Measurements from ENCODE around the gene SLC35G3. TPM values are rescaled to one million over a fixed set of nuclear protein-coding genes. Genes with fewer than 3 reads are reported as not detected.

Gene SLC35G3
- total RNA-seq, 1 experiment from 2014 or later: not detected

DNA sequence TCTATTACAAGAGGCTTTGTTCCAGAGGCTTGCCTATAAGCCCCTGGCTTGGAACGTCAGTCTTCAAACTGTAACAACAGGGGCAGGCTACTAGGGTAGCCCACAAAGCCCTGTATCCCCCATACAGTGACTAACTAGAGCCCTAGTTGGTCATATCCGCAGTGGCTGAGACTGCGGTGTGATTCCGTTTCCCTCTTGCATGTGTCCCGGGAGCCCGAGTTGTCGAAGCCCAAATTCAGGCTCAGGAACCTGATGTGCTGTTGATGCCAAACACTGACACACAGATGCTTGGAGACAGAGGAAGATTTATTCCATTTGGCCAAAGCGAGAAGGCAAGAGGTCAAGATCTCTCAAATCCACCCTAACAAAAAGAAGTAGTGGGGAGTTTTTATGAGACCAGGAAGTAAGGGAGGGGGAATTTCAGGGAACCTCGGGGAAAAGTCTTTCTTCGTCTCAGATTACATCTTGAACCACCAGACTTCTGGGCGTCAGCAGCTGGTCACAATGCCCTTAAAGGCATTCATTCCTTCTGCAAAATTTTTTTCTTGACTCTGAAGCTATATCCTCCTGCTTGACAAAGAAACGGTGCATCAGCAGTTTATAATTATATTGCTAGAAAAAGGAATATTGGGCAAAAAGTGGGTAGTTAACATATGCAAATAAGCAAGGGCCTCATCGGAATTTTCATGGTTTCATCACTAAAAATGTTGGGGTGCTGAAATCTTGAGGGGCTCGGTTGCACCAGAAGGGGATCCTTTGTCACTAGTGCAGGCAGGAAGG lies 49.6 kb upstream of the SLC35G3 start:
- no peak overlapping the region for H3K4ac ChIP-seq (ENCODE audit: low read depth, low read length)
- no peak overlapping the region for H2BK20ac ChIP-seq (ENCODE audit: low read depth, low read length, poor library complexity, severe bottlenecking)
- no peak overlapping the region for H2AFZ ChIP-seq (ENCODE audit: low read length)
- H3K56ac ChIP-seq (ENCODE audit: insufficient read length, low read depth, low read length): no peak overlapping the region
- TF ChIP-seq CTCF (conservative IDR thresholded peaks at IDR 0.05): no peak
- H3K27me3 ChIP-seq (ENCODE audit: insufficient read depth, low read length): no peaks in the 10 kb centered on the region
- no peaks in the 10 kb centered on the region for H4K20me1 ChIP-seq (ENCODE audit: control insufficient read depth, insufficient read depth, insufficient read length)
- H4K5ac ChIP-seq (ENCODE audit: insufficient read length, low read depth, low read length): no peak overlapping the region
- no peak overlapping the region for H2BK5ac ChIP-seq (ENCODE audit: insufficient read length, low read length)
- no peak overlapping the region for H3K27ac ChIP-seq (ENCODE audit: insufficient read length, low read depth, low read length)
- H3K79me1 ChIP-seq (ENCODE audit: insufficient read depth, low read depth, low read length, poor library complexity, severe bottlenecking): no peaks in the 10 kb centered on the region
- no peak overlapping the region for H2BK120ac ChIP-seq (ENCODE audit: low read depth, low read length, poor library complexity, severe bottlenecking)
- no peak overlapping the region for H3K14ac ChIP-seq (ENCODE audit: insufficient read depth, low read length)
- 0 out of 7 replicates have a peak, but pooled peaks cover 0 to 2% (median 0%) of the 10 kb centered on the region in 3 experiments for H3K36me3 Mint-ChIP-seq (ENCODE audit: insufficient read depth in 1 of 3, low read depth in 3 of 3)
- peak overlapping the region; percentile 1 for H3K9ac ChIP-seq (ENCODE audit: extremely low read depth, insufficient read length, low read length)
- no peak overlapping the region for H3K27ac Mint-ChIP-seq
- WGBS (ENCODE audit: extremely low coverage, insufficient read length, low lambda C conversion rate): no CpG with 5 or more reads among the region's 14 CpGs
- H2BK12ac ChIP-seq (ENCODE audit: insufficient read length, low read depth, low read length): no peak overlapping the region
- H2AK5ac ChIP-seq (ENCODE audit: insufficient read length, low read length): no peak overlapping the region
- peaks cover 3% of the 10 kb centered on the region; the same call in 1 of the 2 replicates for H3K4me1 ChIP-seq (ENCODE audit: insufficient read depth, low read length)
- H3K23me2 ChIP-seq (ENCODE audit: insufficient read length, low read depth, low read length, poor library complexity, severe bottlenecking): peaks cover 10% of the 10 kb centered on the region
- no peak overlapping the region for H3T11ph ChIP-seq (ENCODE audit: low read length)
- H3K27me3 Mint-ChIP-seq (ENCODE audit: low read depth): peaks cover 4% of the 10 kb centered on the region
- H4K91ac ChIP-seq (ENCODE audit: insufficient read length, low read depth, low read length): no peak overlapping the region
- peaks cover 17 to 21% of the 10 kb centered on the region in 2 experiments for H3K4me1 Mint-ChIP-seq
- no peak overlapping the region for H3K23ac ChIP-seq (ENCODE audit: insufficient read length, low read depth, low read length)
- no peak overlapping the region for H4K8ac ChIP-seq (replicated peaks; ENCODE audit: insufficient read length, low read depth, low read length)
- DNase-seq: peak; percentile 50
- no peaks in the 10 kb centered on the region for H3K9me3 Mint-ChIP-seq
- H3K4me3 Mint-ChIP-seq: peak overlapping the region; percentile 91 to 93
- no peak overlapping the region for H2BK15ac ChIP-seq (ENCODE audit: low read depth, low read length)
- no peaks in the 10 kb centered on the region for H3K9me3 ChIP-seq (ENCODE audit: control insufficient read depth, low read depth, low read length)
- no peaks in the 10 kb centered on the region for H3K79me2 ChIP-seq (ENCODE audit: insufficient read depth, low read length)
- H3K4me2 ChIP-seq (ENCODE audit: insufficient read depth, insufficient read length, low read length): peak overlapping the region; percentile 72
- no peak overlapping the region for H3K18ac ChIP-seq (ENCODE audit: insufficient read length, low read depth, low read length)

Data from H9 (cell line).